ENCODE results near the gene SLC6A6. TPM values are rescaled to one million over a fixed set of nuclear protein-coding genes. Genes with fewer than 3 reads are reported as not detected.

Gene SLC6A6
- total RNA-seq, 1 experiment from 2014 or later: 72.6 TPM

DNA sequence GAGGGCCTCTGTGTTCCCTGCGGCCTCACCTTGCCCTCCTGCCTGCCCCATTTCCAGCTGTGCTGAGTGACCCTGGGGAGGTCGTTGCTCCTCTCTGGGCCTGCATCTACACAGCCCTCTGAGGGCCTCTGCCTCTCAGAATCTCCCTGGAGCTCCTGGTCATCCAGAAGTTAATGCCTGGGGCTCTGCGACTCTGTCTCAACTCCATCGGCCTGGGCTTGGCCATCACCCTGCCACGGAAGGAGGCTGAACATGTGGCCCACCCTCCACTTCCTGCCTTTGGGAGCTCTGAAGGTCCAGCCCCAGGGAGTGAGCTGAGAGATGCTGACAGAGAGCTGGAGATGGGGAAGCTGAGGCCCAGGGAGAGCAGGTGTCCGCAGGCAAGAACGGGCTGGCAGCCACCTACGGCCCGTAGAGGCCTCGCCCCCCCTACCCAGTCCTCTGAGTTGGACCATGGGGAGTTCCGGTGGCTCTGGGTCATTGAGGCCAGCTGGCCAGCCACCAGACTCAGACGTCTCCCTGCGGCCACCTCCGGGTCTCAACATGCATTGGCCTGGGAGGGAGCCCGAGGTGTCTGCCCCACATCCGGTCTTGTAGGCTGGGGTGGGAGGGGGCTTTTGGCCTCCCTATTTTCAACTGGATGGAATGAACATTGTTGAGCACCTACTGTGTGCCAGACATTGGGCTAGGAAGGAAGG lies 103.5 kb downstream of the SLC6A6 start:
- Mint-ChIP-seq H3K27me3 (ENCODE audit: low read depth) (peaks cover 17% of the 10 kb centered on the region), H3K4me3 (no peak overlapping the region), H3K4me1 (peaks cover 4 to 5% of the 10 kb centered on the region in 2 experiments; a peak in 3 of 4 replicates), H3K36me3 (ENCODE audit: insufficient read depth in 1 of 3, low read depth in 3 of 3) (peaks cover 6 to 8% (median 8%) of the 10 kb centered on the region in 3 experiments; a peak in 6 of 7 replicates), H3K27ac (no peak overlapping the region), H3K9me3 (peaks cover 12 to 18% of the 10 kb centered on the region in 2 experiments)
- Histone ChIP-seq H4K8ac (replicated peaks; ENCODE audit: insufficient read length, low read depth, low read length) (no peak overlapping the region), H2BK12ac (ENCODE audit: insufficient read length, low read depth, low read length) (no peak overlapping the region), H3K4me2 (ENCODE audit: insufficient read depth, insufficient read length, low read length) (no peak overlapping the region), H2BK15ac (ENCODE audit: low read depth, low read length) (no peak overlapping the region), H3K23me2 (ENCODE audit: insufficient read length, low read depth, low read length, poor library complexity, severe bottlenecking) (no peaks in the 10 kb centered on the region), H3K79me1 (ENCODE audit: insufficient read depth, low read depth, low read length, poor library complexity, severe bottlenecking) (no peaks in the 10 kb centered on the region), H3K56ac (ENCODE audit: insufficient read length, low read depth, low read length) (no peak overlapping the region), H3K9me3 (ENCODE audit: control insufficient read depth, low read depth, low read length) (no peaks in the 10 kb centered on the region), H2AFZ (ENCODE audit: low read length) (no peak overlapping the region), H3K27ac (ENCODE audit: insufficient read length, low read depth, low read length) (no peak overlapping the region), H3K27me3 (ENCODE audit: insufficient read depth, low read length) (no peaks in the 10 kb centered on the region; the same call in 1 of the 2 replicates), H4K20me1 (ENCODE audit: control insufficient read depth, insufficient read depth, insufficient read length) (no peaks in the 10 kb centered on the region), H3K4me1 (ENCODE audit: insufficient read depth, low read length) (no peaks in the 10 kb centered on the region), H3K18ac (ENCODE audit: insufficient read length, low read depth, low read length) (no peak overlapping the region), H3K9ac (ENCODE audit: extremely low read depth, insufficient read length, low read length) (no peak overlapping the region), H3K14ac (ENCODE audit: insufficient read depth, low read length) (no peak overlapping the region), H2BK5ac (ENCODE audit: insufficient read length, low read length) (no peak overlapping the region), H3K23ac (ENCODE audit: insufficient read length, low read depth, low read length) (no peak overlapping the region), H4K5ac (ENCODE audit: insufficient read length, low read depth, low read length) (no peak overlapping the region), H4K91ac (ENCODE audit: insufficient read length, low read depth, low read length) (no peak overlapping the region), H3K4ac (ENCODE audit: low read depth, low read length) (no peak overlapping the region), H2BK120ac (ENCODE audit: low read depth, low read length, poor library complexity, severe bottlenecking) (no peak overlapping the region), H2AK5ac (ENCODE audit: insufficient read length, low read length) (no peak overlapping the region), H3K79me2 (ENCODE audit: insufficient read depth, low read length) (no peaks in the 10 kb centered on the region), H2BK20ac (ENCODE audit: low read depth, low read length, poor library complexity, severe bottlenecking) (no peak overlapping the region), H3T11ph (ENCODE audit: low read length) (no peak overlapping the region)
- no CpG with 5 or more reads among the region's 16 CpGs for WGBS (ENCODE audit: extremely low coverage, insufficient read length, low lambda C conversion rate)
- TF ChIP-seq, protein P1, sequence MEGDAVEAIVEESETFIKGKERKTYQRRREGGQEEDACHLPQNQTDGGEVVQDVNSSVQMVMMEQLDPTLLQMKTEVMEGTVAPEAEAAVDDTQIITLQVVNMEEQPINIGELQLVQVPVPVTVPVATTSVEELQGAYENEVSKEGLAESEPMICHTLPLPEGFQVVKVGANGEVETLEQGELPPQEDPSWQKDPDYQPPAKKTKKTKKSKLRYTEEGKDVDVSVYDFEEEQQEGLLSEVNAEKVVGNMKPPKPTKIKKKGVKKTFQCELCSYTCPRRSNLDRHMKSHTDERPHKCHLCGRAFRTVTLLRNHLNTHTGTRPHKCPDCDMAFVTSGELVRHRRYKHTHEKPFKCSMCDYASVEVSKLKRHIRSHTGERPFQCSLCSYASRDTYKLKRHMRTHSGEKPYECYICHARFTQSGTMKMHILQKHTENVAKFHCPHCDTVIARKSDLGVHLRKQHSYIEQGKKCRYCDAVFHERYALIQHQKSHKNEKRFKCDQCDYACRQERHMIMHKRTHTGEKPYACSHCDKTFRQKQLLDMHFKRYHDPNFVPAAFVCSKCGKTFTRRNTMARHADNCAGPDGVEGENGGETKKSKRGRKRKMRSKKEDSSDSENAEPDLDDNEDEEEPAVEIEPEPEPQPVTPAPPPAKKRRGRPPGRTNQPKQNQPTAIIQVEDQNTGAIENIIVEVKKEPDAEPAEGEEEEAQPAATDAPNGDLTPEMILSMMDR (conservative IDR thresholded peaks at IDR 0.05): no peak
- DNase-seq: peak; percentile 17

All from H9 (cell line).